Cardiac fibroblast (primary cell): ENCODE data around the gene TPRG1L.

Source experiments
- DNase-seq, 2 donors: peaks; one replicate each; pipeline versions ENCODE4 v3.0.0 to v3.0.0-alpha.2; 2010; ENCODE audit warnings: low read depth in 2 of 2
- H3K4me3 ChIP-seq, 2 donors: replicated peaks in 1 of 2; 1 replicate in 1 of 2; 2 replicates in 1 of 2; pipeline ENCODE4 v1.5.1; 2011; ENCODE audit warnings: low read depth in 2 of 2, low read length in 2 of 2, mild to moderate bottlenecking in 2 of 2, moderate library complexity in 1 of 2
- CTCF ChIP-seq: IDR thresholded peaks from one replicate; pipeline ENCODE4 v1.5.1; 2011; ENCODE audit warnings: low read depth, mild to moderate bottlenecking, low read length, inconsistent platforms

TPRG1L gene

GRCh38 chr1:3603571-3604467 lies 21.0 kb upstream of the TPRG1L start:
- DNase-seq: no peak
- no peak overlapping the region for H3K4me3 ChIP-seq
- no peak for TF ChIP-seq CTCF

- DNase-seq: no peak
- TF ChIP-seq CTCF: no peak
- H3K4me3 ChIP-seq: no peak overlapping the region
Measured at GRCh38 chr1:3604468-3604974, 20.3 kb upstream of the TPRG1L start.

GRCh38 chr1:3604997-3605823 lies 19.6 kb upstream of the TPRG1L start:
- no peak for TF ChIP-seq CTCF

GRCh38 chr1:3606779-3607702 lies 17.8 kb upstream of the TPRG1L start:
- no peak for TF ChIP-seq CTCF
- DNase-seq: no peak
- H3K4me3 ChIP-seq: no peak overlapping the region

More at GRCh38 chr1:3604997-3605823, 19.6 kb upstream of the TPRG1L start:
- no peak overlapping the region for H3K4me3 ChIP-seq
- no peak for DNase-seq

- TF ChIP-seq CTCF: no peak
Measured at GRCh38 chr1:3607703-3608065, 17.1 kb upstream of the TPRG1L start.

GRCh38 chr1:3608154-3608553 lies 16.7 kb upstream of the TPRG1L start:
- DNase-seq: no peak
- H3K4me3 ChIP-seq: no peak overlapping the region
- TF ChIP-seq CTCF: no peak

More at GRCh38 chr1:3607703-3608065, 17.1 kb upstream of the TPRG1L start:
- DNase-seq: no peak
- H3K4me3 ChIP-seq: no peak overlapping the region
